ENCODE results near the gene MCC. TPM values are rescaled to one million over a fixed set of nuclear protein-coding genes. Genes with fewer than 3 reads are reported as not detected.

MCC gene
- total RNA-seq, 4 donors from 2014 or later = 5.1 to 22.3 (median 13.0) TPM

DNA sequence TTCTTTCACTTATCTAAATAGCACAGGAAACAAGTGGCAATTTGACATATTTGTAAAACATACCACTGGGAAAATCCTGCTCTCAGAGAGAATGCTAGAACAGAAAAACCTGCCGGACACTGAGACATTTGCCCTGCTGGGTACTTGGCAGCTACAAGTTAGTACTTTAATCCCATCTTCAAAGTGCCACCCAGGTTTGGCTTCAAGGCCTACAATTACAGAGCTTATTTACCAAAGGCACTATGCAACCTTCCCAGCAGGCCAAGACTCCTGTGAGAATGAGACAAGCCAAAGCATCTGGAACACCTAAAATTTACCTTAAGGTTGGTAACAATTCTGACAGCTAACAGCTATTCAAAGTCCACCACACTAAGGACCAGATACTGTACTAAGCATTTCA is 131.8 kb downstream of the MCC start:
- no peak for DNase-seq
- H3K27ac ChIP-seq = no peak overlapping the region
- H3K9me3 ChIP-seq = no peaks in the 10 kb centered on the region
- no peak overlapping the region for H3K4me3 ChIP-seq (replicated peaks in 1 of 3)
- TF ChIP-seq, protein P1, sequence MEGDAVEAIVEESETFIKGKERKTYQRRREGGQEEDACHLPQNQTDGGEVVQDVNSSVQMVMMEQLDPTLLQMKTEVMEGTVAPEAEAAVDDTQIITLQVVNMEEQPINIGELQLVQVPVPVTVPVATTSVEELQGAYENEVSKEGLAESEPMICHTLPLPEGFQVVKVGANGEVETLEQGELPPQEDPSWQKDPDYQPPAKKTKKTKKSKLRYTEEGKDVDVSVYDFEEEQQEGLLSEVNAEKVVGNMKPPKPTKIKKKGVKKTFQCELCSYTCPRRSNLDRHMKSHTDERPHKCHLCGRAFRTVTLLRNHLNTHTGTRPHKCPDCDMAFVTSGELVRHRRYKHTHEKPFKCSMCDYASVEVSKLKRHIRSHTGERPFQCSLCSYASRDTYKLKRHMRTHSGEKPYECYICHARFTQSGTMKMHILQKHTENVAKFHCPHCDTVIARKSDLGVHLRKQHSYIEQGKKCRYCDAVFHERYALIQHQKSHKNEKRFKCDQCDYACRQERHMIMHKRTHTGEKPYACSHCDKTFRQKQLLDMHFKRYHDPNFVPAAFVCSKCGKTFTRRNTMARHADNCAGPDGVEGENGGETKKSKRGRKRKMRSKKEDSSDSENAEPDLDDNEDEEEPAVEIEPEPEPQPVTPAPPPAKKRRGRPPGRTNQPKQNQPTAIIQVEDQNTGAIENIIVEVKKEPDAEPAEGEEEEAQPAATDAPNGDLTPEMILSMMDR (IDR thresholded peaks at IDR 0.05) = no peak
- no peak for TF ChIP-seq POLR2A (IDR thresholded peaks at IDR 0.05)
- no peaks in the 10 kb centered on the region for H3K36me3 ChIP-seq
- 84 to 90% methylated on average over 1 of the region's 1 CpG for WGBS, 2 donors
- no peaks in the 10 kb centered on the region for H3K27me3 ChIP-seq
- intact Hi-C loops (cut with DNase I) = no loop called here
- no peaks in the 10 kb centered on the region for H3K4me1 ChIP-seq

DNA sequence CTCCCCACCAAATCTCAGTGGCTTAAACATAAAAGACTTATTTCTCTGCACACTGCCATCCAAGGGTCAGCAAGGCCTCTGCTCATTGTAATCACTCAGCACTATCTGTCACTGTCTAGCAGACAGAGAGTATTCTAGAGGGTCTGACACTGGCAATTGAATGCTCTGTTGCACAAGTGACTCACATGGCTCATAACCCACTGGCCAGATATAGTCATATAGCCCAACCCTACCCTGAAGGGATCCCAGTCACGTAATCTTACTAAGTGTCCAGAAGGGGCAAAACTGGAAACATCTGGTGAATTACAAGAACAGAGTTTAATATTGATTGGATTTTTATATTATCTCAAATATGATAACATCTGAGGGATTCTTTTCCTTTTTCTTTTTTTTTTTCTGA is 134.2 kb downstream of the MCC start:
- Histone ChIP-seq H3K9me3 (no peaks in the 10 kb centered on the region), H3K27ac (no peak overlapping the region), H3K36me3 (no peaks in the 10 kb centered on the region), H3K27me3 (no peaks in the 10 kb centered on the region), H3K4me1 (no peaks in the 10 kb centered on the region), H3K4me3 (replicated peaks in 1 of 3) (no peak overlapping the region)
- intact Hi-C loops (cut with DNase I) = no loop called here
- DNase-seq = no peak
- no peak for TF ChIP-seq POLR2A (IDR thresholded peaks at IDR 0.05)
- TF ChIP-seq, protein P1 (IDR thresholded peaks at IDR 0.05) = no peak
- WGBS, 2 donors = 96 to 100% methylated on average over 1 of the region's 1 CpG

DNA sequence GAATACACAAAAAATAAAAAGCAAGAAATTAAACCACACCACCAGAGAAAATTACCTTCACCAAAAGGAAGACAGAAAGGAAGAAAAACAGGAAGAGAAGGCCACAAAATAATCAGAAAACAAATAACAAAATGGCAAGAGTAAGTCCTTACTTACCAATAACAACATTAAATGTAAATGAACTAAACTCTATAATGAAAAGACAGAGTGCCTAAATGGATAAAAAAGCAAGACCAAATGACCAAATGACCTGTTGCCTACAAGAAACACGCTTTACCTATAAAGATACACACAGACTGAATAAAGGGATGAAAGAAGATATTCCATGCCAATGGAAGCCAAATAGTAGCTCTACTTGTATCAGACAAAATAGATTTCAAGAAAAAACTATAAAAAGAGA is 140.7 kb downstream of the MCC start:
- intact Hi-C loops (cut with DNase I) = no loop called here
- WGBS, 2 donors = 92 to 96% methylated on average over 1 of the region's 1 CpG
- no peaks in the 10 kb centered on the region for H3K9me3 ChIP-seq
- H3K27ac ChIP-seq = no peak overlapping the region
- H3K27me3 ChIP-seq = no peaks in the 10 kb centered on the region
- H3K36me3 ChIP-seq = no peaks in the 10 kb centered on the region
- no peak for TF ChIP-seq POLR2A (IDR thresholded peaks at IDR 0.05)
- TF ChIP-seq, protein P1 (IDR thresholded peaks at IDR 0.05) = no peak
- no peaks in the 10 kb centered on the region for H3K4me1 ChIP-seq
- no peak overlapping the region for H3K4me3 ChIP-seq (replicated peaks in 1 of 3)
- no peak for DNase-seq

DNA sequence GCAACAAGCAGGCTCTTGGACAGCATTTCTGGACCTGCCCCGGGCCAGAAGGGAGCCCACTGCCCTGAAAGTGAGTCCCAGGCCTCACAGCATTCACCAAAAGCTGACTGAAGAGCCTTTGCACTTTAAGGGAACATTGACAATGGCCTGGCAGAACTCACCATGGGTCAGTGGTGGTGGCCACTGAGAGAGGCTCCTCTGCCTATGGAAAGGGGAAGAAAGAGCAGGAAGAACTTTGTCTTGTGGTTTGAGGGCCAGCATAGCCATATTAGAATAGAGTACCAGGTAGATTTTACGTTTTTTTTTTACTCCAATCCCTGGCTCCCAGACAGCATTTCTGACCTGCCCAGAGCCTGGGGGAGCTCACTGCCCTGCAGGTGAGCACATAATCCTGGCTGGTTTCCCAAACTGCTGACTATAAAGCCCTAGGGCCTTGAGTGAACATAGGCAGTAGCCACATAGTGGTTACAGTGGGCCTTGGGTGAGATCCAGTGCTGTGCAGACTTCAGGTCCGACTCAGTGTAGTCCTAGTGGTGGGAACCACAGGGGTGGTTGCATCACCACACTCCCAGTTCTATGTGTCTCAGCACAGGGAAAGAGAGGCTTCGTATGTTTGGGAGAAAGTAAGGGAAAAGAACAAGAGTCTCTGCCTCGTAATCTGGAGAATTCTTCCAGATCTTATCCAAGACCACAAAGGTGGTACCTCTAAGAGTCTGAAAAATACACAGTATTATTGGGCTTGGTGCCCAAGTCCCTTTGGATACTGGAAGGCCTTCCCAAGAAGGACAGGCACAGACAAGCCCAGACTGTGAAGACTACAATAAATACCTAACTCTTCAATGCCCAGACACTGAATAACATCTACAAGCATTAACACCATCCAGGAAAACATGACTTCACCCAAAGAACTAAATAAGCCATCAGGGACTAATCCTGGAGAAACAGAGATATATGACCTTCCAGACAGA is 143.0 kb downstream of the MCC start:
- H3K27ac ChIP-seq = no peak overlapping the region
- H3K4me1 ChIP-seq = peaks cover 0 to 2% of the 10 kb centered on the region in 2 donors
- WGBS, 2 donors = 77 to 83% methylated on average over 5 of the region's 5 CpGs
- intact Hi-C loops (cut with DNase I) = no loop called here
- no peak for DNase-seq
- no peaks in the 10 kb centered on the region for H3K9me3 ChIP-seq
- no peaks in the 10 kb centered on the region for H3K27me3 ChIP-seq
- H3K36me3 ChIP-seq = no peaks in the 10 kb centered on the region
- H3K4me3 ChIP-seq (replicated peaks in 1 of 3) = no peak overlapping the region
- TF ChIP-seq POLR2A (IDR thresholded peaks at IDR 0.05) = no peak
- TF ChIP-seq, protein P1 (IDR thresholded peaks at IDR 0.05) = no peak

DNA sequence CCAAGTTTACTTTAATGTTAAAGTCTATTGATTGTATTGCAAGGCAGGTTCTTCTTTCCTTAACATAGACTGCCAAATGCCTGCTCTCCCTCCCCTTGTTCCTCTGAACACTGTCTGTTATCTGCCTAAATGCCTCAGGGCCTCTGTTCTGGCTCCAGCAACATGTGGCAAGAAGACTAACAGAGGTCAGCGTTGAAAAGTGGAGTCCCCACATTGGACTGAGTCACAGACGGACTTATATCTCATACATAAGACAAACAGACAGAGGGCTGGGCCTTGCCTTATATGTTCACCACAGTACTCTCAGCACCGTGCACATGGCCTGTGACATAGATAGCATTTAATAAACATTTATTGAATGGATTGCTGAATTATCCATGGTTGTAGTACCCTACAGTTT is 144.9 kb downstream of the MCC start:
- no peaks in the 10 kb centered on the region for H3K9me3 ChIP-seq
- TF ChIP-seq, protein P1 (IDR thresholded peaks at IDR 0.05) = no peak
- no peak for TF ChIP-seq POLR2A (IDR thresholded peaks at IDR 0.05)
- no peak for DNase-seq
- peaks cover 0 to 5% of the 10 kb centered on the region in 2 donors for H3K4me1 ChIP-seq
- no peaks in the 10 kb centered on the region for H3K27me3 ChIP-seq
- 87 to 94% methylated on average over 3 of the region's 3 CpGs for WGBS, 2 donors
- no peak overlapping the region for H3K4me3 ChIP-seq (replicated peaks in 1 of 3)
- H3K27ac ChIP-seq = no peak overlapping the region
- intact Hi-C loops (cut with DNase I) = no loop called here
- H3K36me3 ChIP-seq = no peaks in the 10 kb centered on the region

Data from thyroid gland (tissue), 4 donors.